B cell (primary cell): Measurements from ENCODE around the gene ABCB7. TPM values are rescaled to one million over a fixed set of nuclear protein-coding genes. Genes with fewer than 3 reads are reported as not detected.

Experiments
- ATAC-seq: fragments of 200-7000 bp; cut with Tn5 transposase; one replicate; pipeline ENCODE4 v1.10.0; 2021; ENCODE audit warnings: low read depth, mild to moderate bottlenecking, moderate number of reproducible peaks, moderate library complexity
- CTCF ChIA-PET: fragments of 350-600 bp; sonication (Branson Sonifier 250); formaldehyde crosslinking; loops from one replicate; lab custom pipeline; 2021; ENCODE audit warnings: antibody characterized with exemption, inconsistent platforms; lab: Charles Lee
- POLR2A ChIA-PET: fragments of 350-600 bp; sonication (Branson Sonifier 250); formaldehyde crosslinking; loops from one replicate; lab custom pipeline; 2021; ENCODE audit warnings: antibody characterized with exemption; lab: Charles Lee
- DNase-seq: peaks from one replicate; pipeline ENCODE4 v3.0.0; 2013
- H2AFZ ChIP-seq: 2 replicates; pipeline ENCODE4 v1.6.1; 2012; ENCODE audit warnings: mild to moderate bottlenecking, low read depth, low read length; ENCODE audit not compliant: insufficient read depth, poor library complexity, severe bottlenecking
- H3K27ac ChIP-seq, 2 donors: 1 replicate in 1 of 2; 2 replicates in 1 of 2; pipeline ENCODE4 v1.5.1; 2012 to 2013; ENCODE audit warnings: low read length in 2 of 2, mild to moderate bottlenecking in 2 of 2, moderate library complexity in 1 of 2
- H3K27me3 ChIP-seq, 4 experiments: fragments of 200-600 bp in 1 of 4; sonication (generic) in 1 of 4; replicated peaks in 1 of 4; 1 replicate in 2 of 4; 2 replicates in 2 of 4; pipeline versions ENCODE4 v1.6.1 to v1.7.0; 2013 to 2016; ENCODE audit warnings: low read length in 3 of 4, mild to moderate bottlenecking in 2 of 4, mixed read lengths in 1 of 4, moderate library complexity in 1 of 4; ENCODE audit not compliant: insufficient read depth in 4 of 4, control insufficient read depth in 3 of 4; ENCODE audit errors: control extremely low read depth in 1 of 4
- H3K36me3 ChIP-seq, 2 experiments: replicated peaks in 1 of 2; 1 replicate in 1 of 2; 2 replicates in 1 of 2; pipeline versions ENCODE4 v1.6.1 to v1.7.1; 2013; ENCODE audit warnings: low read length in 1 of 2; ENCODE audit not compliant: insufficient read depth in 2 of 2, control insufficient read depth in 1 of 2; ENCODE audit errors: control extremely low read depth in 1 of 2, extremely low read depth in 1 of 2
- H3K4me1 ChIP-seq, 2 donors: fragments of 200-600 bp in 1 of 2; sonication (generic) in 1 of 2; 1 replicate in 1 of 2; 2 replicates in 1 of 2; pipeline versions ENCODE4 v1.5.1 to v1.6.1; 2013 to 2017; ENCODE audit warnings: low read length in 2 of 2; ENCODE audit not compliant: control insufficient read depth in 2 of 2, insufficient read depth in 2 of 2
- H3K4me2 ChIP-seq: replicated peaks from 2 replicates; pipeline ENCODE3; 2012; ENCODE audit warnings: mild to moderate bottlenecking, low read depth, low read length; ENCODE audit not compliant: poor library complexity, severe bottlenecking
- H3K4me3 ChIP-seq, 5 experiments: fragments of 200-600 bp in 1 of 5; sonication (generic) in 1 of 5; 1 replicate in 3 of 5; 2 replicates in 2 of 5; pipeline versions ENCODE4 v1.5.1 to v1.7.0; 2011 to 2016; ENCODE audit warnings: low read length in 4 of 5, mild to moderate bottlenecking in 4 of 5, low read depth in 2 of 5, control low read depth in 1 of 5, moderate library complexity in 1 of 5; ENCODE audit not compliant: insufficient read depth in 1 of 5; ENCODE audit errors: control extremely low read depth in 1 of 5, extremely low read depth in 1 of 5
- H3K79me2 ChIP-seq: fragments of 200-600 bp; sonication (generic); one replicate; pipeline ENCODE4 v1.6.0; 2016; ENCODE audit warnings: low read length; ENCODE audit not compliant: control insufficient read depth, insufficient read depth
- H3K9ac ChIP-seq: fragments of 200-600 bp; sonication (generic); 2 replicates; pipeline ENCODE4 v1.6.1; 2017; ENCODE audit warnings: mild to moderate bottlenecking, low read length, moderate library complexity
- H3K9me3 ChIP-seq, 3 donors: one replicate each; pipeline versions ENCODE4 v1.6.1 to v1.7.1; 2013; ENCODE audit warnings: low read length in 2 of 3; ENCODE audit not compliant: control insufficient read depth in 2 of 3, insufficient read depth in 1 of 3; ENCODE audit errors: control extremely low read depth in 1 of 3
- H4K20me1 ChIP-seq: 2 replicates; pipeline ENCODE4 v1.6.0; 2012; ENCODE audit warnings: mild to moderate bottlenecking, low read length; ENCODE audit not compliant: insufficient read depth, control insufficient read depth, poor library complexity, severe bottlenecking
- H3K27ac Mint-ChIP-seq: one replicate; pipeline ENCODE4 v1.8.0; 2021; ENCODE audit warnings: mixed read lengths
- H3K27me3 Mint-ChIP-seq: one replicate; pipeline ENCODE4 v1.8.0; 2021; ENCODE audit warnings: mixed read lengths
- H3K4me1 Mint-ChIP-seq: one replicate; pipeline ENCODE4 v1.8.0; 2021; ENCODE audit warnings: mixed read lengths
- H3K4me3 Mint-ChIP-seq: one replicate; pipeline ENCODE4 v1.8.0; 2021; ENCODE audit warnings: mixed read lengths
- H3K9me3 Mint-ChIP-seq: one replicate; pipeline ENCODE4 v1.8.0; 2022; ENCODE audit warnings: mixed read lengths; ENCODE audit not compliant: insufficient read depth
- EZH2 ChIP-seq: IDR thresholded peaks from 2 replicates; pipeline ENCODE4 v1.6.1; 2012; ENCODE audit warnings: borderline replicate concordance, low read depth, mild to moderate bottlenecking, moderate library complexity, low read length; ENCODE audit not compliant: insufficient read depth, poor library complexity, severe bottlenecking
- WGBS: methylation state at CpG from one replicate; pipeline ENCODE4 v1.1.5; 2013; ENCODE audit warnings: missing lambda C conversion rate; ENCODE audit not compliant: insufficient coverage; 5-methylcytosine and 5-hydroxymethylcytosine counted together
- intact Hi-C: fragments of 100-400 bp; cut with micrococcal nuclease; formaldehyde crosslinking; loops from one replicate; pipeline ENCODE4 v1.10.0; 2022
- polyA plus RNA-seq: library from polyadenylated mRNA; depleted of rRNA; stranded (reverse); fragments of >200 nt; gene quantifications from 2 replicates; pipeline ENCODE4 v1.2.3, GENCODE V29; 2012
- total RNA-seq, 2 donors: library from RNA; stranded (reverse); fragments of 120-200 nt in 1 of 2; gene quantifications; 1 replicate in 1 of 2; 2 replicates in 1 of 2; pipeline versions ENCODE4 v1.2.3 to v1.2.4, GENCODE V29; 2013 to 2022
- TF ChIP-seq, protein P1 (sequence below): fragments of 200-600 bp; IDR thresholded peaks from one replicate; pipeline ENCODE4 v1.8.0; 2022; ENCODE audit warnings: antibody characterized with exemption, mild to moderate bottlenecking

ABCB7 gene
- total and polyA plus RNA-seq, 2 donors (not counting 1 experiment from before 2014, with no cell fraction given), result 17.8 to 34.7 TPM

DNA sequence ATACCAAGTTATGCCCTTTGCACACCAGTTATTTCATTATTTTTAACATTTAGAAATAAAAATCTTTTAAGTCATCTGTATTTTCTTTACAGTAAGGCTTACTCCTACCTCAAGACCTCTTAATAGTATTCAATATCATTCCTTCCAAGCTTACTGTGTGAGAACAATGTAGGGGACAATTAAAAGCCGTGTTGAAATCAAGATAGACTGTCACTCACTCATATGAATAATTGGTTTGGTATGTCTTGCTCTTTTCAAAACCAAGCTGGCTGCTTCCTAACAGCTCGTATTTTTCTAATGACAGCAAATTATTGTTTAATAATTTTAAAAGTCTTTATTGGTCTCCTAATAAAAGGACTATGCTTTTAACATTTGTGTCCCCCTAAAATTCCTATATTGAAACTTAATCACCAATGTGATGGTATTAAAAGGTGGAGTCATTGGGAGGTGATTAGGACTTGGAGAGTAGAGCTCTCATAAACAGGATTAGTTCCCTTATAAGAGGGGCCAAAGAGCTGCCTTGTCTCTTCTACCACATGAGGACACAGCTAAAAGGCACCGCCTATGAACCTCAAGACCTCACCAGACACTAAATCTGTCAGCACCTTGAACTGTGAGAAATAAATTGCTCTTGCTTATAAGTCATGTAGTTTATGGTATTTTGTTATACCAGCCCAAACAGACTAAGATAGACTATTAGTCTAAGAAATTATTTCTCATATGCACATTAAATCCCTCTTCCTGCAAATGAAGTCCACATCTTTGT, 4.1 kb downstream of the ABCB7 start:
- CTCF ChIA-PET, result no interaction called here

DNA sequence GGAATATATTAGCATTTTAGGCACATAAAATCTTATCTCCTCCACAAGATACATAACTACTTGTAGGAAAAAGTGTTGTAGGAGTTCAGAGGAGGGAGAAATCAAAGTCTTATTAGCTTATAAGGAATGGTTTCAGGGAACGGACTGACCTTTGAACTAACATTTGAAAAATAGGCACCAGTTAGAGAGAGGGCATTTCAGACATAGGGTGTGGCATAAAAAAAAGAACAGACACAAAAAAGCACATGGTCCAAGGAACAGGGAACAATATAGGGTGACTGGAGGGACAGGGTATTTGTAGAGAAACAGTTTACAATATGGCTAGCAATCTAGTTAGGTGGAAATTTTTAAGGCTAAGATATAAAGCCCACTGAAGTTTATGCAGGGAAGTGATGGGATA, 6.4 kb downstream of the ABCB7 start:
- POLR2A ChIA-PET, result no interaction called here
- no CpG with 5 or more reads among the region's 1 CpG for WGBS
- Histone ChIP-seq H3K4me1 (peaks cover 0 to under 1% of the 10 kb centered on the region in 2 donors), H3K27ac (no peak overlapping the region), H3K79me2 (peaks cover 68% of the 10 kb centered on the region), H3K36me3 (no peaks in the 10 kb centered on the region), H4K20me1 (no peaks in the 10 kb centered on the region), H3K27me3 (no peaks in the 10 kb centered on the region), H3K4me2 (no peak overlapping the region), H3K9ac (no peak overlapping the region), H2AFZ (no peak overlapping the region), H3K4me3 (no peak overlapping the region), H3K9me3 (no peaks in the 10 kb centered on the region)
- intact Hi-C loops, result no loop called here
- no peak for DNase-seq
- no peak overlapping the region for H3K4me3 Mint-ChIP-seq
- no peak for TF ChIP-seq EZH2
- TF ChIP-seq, protein P1, sequence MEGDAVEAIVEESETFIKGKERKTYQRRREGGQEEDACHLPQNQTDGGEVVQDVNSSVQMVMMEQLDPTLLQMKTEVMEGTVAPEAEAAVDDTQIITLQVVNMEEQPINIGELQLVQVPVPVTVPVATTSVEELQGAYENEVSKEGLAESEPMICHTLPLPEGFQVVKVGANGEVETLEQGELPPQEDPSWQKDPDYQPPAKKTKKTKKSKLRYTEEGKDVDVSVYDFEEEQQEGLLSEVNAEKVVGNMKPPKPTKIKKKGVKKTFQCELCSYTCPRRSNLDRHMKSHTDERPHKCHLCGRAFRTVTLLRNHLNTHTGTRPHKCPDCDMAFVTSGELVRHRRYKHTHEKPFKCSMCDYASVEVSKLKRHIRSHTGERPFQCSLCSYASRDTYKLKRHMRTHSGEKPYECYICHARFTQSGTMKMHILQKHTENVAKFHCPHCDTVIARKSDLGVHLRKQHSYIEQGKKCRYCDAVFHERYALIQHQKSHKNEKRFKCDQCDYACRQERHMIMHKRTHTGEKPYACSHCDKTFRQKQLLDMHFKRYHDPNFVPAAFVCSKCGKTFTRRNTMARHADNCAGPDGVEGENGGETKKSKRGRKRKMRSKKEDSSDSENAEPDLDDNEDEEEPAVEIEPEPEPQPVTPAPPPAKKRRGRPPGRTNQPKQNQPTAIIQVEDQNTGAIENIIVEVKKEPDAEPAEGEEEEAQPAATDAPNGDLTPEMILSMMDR, result no peak
- H3K4me1 Mint-ChIP-seq, result peaks cover 41% of the 10 kb centered on the region
- CTCF ChIA-PET, result no interaction called here
- no peaks in the 10 kb centered on the region for H3K27me3 Mint-ChIP-seq
- H3K27ac Mint-ChIP-seq, result no peak overlapping the region
- no peaks in the 10 kb centered on the region for H3K9me3 Mint-ChIP-seq
- ATAC-seq, result no peak

More for the DNA sequence above, 4.1 kb downstream of the ABCB7 start:
- Histone ChIP-seq H3K27ac (no peak overlapping the region), H3K36me3 (no peaks in the 10 kb centered on the region), H3K4me3 (no peak overlapping the region), H3K4me2 (no peak overlapping the region), H3K9me3 (no peaks in the 10 kb centered on the region), H3K9ac (no peak overlapping the region), H3K4me1 (peaks cover 6 to 9% of the 10 kb centered on the region in 2 donors), H3K27me3 (no peaks in the 10 kb centered on the region), H3K79me2 (peaks cover 66% of the 10 kb centered on the region), H2AFZ (no peak overlapping the region), H4K20me1 (no peaks in the 10 kb centered on the region)
- no peak overlapping the region for H3K27ac Mint-ChIP-seq
- WGBS, result no CpG with 5 or more reads among the region's 3 CpGs
- intact Hi-C loops, result no loop called here
- peaks cover 48% of the 10 kb centered on the region for H3K4me1 Mint-ChIP-seq
- ATAC-seq, result no peak
- DNase-seq, result no peak
- no peaks in the 10 kb centered on the region for H3K9me3 Mint-ChIP-seq
- H3K4me3 Mint-ChIP-seq, result no peak overlapping the region
- no peak for TF ChIP-seq EZH2
- TF ChIP-seq, protein P1, result no peak
- no peaks in the 10 kb centered on the region for H3K27me3 Mint-ChIP-seq
- POLR2A ChIA-PET, result no interaction called here
